GM10266 (cell line): ENCODE results near the gene PDHX.

Experiments
- DNase-seq: peaks from one replicate; pipeline ENCODE4 v3.0.0; 2012; ENCODE audit errors: extremely low spot score
- TF ChIP-seq, protein P1 (sequence below): IDR thresholded peaks from 2 replicates; pipeline ENCODE4 v1.5.1; 2012; ENCODE audit warnings: mild to moderate bottlenecking, low read depth; ENCODE audit not compliant: control insufficient read depth, insufficient read depth; ENCODE audit errors: missing control alignments

Gene PDHX

DNA sequence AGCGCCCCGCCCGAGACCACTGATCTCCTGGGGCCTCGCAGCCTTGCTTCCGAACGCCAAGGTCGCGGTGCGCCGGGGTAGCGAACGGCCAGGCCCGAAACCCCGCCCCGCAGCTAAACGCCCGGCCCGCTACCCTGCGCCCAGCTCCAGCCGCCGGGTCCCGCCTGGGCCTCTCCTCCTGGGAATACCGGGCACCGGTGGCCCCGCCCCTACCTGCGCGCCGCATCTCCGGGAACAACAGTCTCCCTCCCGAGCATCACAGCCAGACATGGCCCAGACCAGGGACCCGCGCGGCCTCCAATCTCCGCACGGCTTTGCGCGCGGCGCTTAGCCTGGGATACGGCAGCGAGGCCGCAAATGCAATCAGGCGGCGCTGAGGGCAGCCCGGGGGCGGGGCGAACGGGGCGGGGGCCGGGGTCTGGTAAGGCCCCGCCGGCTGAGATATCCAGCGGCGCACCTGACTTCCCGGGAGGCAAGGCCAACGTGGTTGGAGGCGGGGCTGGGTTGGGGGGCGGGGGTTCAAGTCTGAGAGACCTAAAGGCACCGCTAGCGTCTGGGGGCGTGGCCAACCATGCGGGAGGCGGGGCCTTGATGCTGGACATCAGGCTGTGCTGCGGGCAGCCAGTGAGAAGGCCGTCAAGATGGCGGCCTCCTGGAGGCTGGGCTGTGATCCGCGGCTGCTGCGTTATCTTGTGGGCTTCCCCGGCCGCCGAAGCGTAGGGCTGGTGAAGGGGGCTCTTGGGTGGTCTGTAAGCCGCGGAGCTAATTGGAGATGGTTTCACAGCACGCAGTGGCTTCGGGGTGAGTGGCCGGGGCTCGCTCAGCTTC is at the start of gene PDHX, which contains the start of gene APIP:
Gene PDHX, plus strand, starts transcription at position 604 of the 828 bp plus-strand sequence. Its CDS starts 38 bp downstream, at position 642.
Gene APIP, minus strand, starts transcription at position 365 of the 828 bp plus-strand sequence. Its CDS starts 95 bp downstream, at position 270.
- TF ChIP-seq, protein P1, sequence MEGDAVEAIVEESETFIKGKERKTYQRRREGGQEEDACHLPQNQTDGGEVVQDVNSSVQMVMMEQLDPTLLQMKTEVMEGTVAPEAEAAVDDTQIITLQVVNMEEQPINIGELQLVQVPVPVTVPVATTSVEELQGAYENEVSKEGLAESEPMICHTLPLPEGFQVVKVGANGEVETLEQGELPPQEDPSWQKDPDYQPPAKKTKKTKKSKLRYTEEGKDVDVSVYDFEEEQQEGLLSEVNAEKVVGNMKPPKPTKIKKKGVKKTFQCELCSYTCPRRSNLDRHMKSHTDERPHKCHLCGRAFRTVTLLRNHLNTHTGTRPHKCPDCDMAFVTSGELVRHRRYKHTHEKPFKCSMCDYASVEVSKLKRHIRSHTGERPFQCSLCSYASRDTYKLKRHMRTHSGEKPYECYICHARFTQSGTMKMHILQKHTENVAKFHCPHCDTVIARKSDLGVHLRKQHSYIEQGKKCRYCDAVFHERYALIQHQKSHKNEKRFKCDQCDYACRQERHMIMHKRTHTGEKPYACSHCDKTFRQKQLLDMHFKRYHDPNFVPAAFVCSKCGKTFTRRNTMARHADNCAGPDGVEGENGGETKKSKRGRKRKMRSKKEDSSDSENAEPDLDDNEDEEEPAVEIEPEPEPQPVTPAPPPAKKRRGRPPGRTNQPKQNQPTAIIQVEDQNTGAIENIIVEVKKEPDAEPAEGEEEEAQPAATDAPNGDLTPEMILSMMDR: no peak
- DNase-seq: peak; percentile 98

DNA sequence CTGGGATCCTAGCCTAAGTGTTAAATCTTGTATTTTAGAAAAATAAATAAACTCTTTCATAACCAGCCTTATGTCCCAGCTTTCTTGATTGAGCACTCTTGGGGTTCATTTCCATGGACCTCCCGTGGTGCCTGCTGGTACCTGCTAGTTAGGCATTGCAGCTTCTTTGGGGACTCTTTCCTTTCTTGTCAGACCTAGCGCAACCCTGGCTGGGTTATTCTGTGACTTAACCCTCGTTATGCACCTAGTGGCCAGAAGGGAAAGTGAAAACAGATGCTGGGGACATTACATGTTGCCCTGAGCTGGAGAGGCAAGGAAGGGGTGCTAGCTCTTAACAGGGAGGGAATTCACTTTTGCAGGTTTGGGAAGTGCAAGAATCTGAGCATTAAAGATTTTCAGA is 47.0 kb upstream of the PDHX start:
- TF ChIP-seq, protein P1: no peak
- DNase-seq: no peak

DNA sequence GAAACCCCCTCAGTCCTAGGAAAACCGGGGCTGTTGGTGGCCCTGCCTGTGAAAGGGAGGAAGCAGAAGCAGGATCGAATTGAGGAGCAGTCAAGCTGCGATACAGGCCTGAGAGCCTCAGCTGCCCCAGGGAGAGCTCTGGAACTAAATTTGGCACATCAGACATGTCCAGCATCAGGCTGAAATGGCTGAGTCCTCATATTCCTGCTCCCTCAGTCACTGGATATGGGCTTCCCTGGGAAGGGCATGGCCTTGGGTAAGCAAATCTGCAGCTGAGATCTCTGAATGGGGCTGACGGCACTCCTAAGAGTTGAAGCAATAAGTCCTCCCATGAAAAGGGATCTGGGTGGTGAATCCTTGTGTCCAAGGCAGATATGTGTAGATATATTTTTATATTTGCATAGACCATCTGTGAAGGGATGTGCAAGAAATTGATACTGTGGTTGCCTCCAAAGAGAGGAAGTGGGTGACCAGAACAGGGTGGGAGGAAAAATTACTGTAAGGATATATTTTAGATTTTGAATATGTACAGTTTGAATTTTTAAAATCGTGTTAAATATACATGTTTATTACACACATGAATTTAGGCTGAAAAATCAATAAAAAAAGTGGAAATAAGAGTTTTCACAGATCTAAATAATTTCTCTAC is 45.7 kb upstream of the PDHX start:
- TF ChIP-seq, protein P1: no peak
- no peak for DNase-seq

DNA sequence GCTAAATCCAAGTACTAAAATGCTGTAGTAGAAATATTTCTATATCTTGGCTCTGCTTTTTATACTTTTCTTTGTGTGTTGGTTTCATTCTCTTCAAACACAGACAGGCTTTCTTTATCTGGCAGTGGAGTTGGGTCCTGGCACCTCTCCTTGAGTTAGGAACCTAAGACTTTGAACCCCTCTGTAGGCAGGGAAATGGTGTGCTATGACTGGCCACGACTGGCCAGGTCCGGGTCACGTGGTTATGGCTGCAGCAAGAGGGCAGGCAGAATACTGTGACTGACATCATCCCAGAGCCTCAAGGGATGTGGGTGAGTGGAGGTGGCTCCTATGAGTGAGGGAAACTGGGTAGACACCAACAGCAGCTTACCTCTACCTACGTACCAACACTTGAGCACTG is 42.2 kb upstream of the PDHX start:
- TF ChIP-seq, protein P1: no peak
- DNase-seq: no peak

DNA sequence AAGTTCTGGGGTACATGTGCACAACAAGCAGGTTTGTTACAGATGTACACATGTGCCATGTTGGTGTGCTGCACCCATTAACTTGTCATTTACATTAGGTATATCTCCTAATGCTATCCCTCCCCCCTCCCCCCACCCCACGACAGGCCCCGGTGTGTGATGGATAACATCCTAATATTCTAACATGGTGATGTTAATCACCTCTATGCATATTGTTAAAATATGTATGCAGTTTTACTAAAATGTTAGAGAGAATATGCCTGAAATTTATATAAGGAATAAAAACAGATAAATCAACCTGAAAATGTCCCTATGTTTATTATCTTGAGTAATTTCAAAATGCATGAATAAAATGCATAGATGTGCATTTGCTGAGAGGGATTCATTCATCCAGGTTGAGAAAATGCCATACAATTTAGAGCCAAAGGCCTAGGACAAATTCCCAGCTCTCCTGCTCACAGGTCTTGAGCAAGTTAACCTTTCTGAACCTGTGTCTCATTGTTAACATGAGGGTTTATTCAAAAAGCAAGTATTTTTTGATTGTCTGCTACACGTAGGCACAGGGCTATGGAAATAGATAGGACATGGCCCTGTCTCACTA is 38.9 kb upstream of the PDHX start:
- DNase-seq: no peak
- TF ChIP-seq, protein P1: no peak

DNA sequence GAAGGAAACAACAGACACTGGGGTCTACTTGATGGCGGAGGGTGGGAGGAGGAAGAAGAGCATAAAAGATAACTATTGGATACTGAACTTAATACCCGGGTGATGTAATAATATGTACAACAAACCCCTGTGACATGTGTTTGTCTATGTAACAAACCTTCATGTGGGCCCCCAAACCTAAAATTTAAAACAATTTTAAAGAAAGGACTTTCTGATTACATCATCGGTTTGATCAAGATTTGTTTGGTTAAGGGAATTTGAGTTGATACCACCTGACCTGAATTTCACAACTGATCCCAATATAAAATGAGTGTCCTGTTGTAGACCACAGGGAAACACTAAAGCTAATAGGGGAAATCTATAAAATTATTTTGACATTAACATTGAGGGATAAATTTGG is 34.5 kb upstream of the PDHX start:
- TF ChIP-seq, protein P1: no peak
- DNase-seq: no peak
